ENCODE results near the gene G6PD. TPM values are rescaled to one million over a fixed set of nuclear protein-coding genes. Genes with fewer than 3 reads are reported as not detected.

The G6PD gene
- total and polyA plus RNA-seq, 2 of the 8 experiments (the other 6 are each of a cell fraction or from before 2014, with no cell fraction given): 47.3 to 55.1 TPM

GRCh38 chrX:154549766-154550165 is 3.1 kb upstream of the G6PD start:
- Histone ChIP-seq H3K56ac (replicated peaks; ENCODE audit: insufficient read length, low read depth, low read length) (no peak overlapping the region), H3K27ac (ENCODE audit: low read depth, low read length) (no peak overlapping the region), H2BK20ac (ENCODE audit: low read length) (no peak overlapping the region), H4K20me1 (replicated peaks in 1 of 2; ENCODE audit: control insufficient read depth in 1 of 2, insufficient read depth in 2 of 2, low read length in 2 of 2) (peaks cover 0 to 9% of the 10 kb centered on the region in 2 experiments), H2AK5ac (ENCODE audit: low read depth, low read length) (no peak overlapping the region), H3K9me3 (ENCODE audit: insufficient read depth in 2 of 2, low read depth in 1 of 2, low read length in 1 of 2) (no peaks in the 10 kb centered on the region), H3K4me1 (replicated peaks in 1 of 4; ENCODE audit: control insufficient read depth in 3 of 4, insufficient read depth in 4 of 4, low read length in 3 of 4) (peaks cover 0 to 6% (median 1%) of the 10 kb centered on the region in 4 experiments; a peak in 3 of 7 replicates), H3K9ac (replicated peaks in 1 of 4; ENCODE audit: extremely low read depth in 1 of 4, low read depth in 3 of 4, low read length in 3 of 4) (no peak overlapping the region), H2AFZ (ENCODE audit: low read length) (no peak overlapping the region), H3K27me3 (replicated peaks in 1 of 4; ENCODE audit: control insufficient read depth in 3 of 4, extremely low read depth in 1 of 4, insufficient read depth in 3 of 4, low read length in 3 of 4) (no peaks in the 10 kb centered on the region), H2BK15ac (ENCODE audit: low read length) (no peak overlapping the region), H3K36me3 (ENCODE audit: control insufficient read depth in 2 of 4, insufficient read depth in 4 of 4, low read length in 3 of 4) (peaks cover 0 to 3% (median 3%) of the 10 kb centered on the region in 4 experiments; a peak in 4 of 8 replicates), H3K4me2 (ENCODE audit: insufficient read depth in 1 of 2, low read depth in 2 of 2, low read length in 2 of 2) (no peak overlapping the region), H3K4ac (replicated peaks; ENCODE audit: insufficient read length, low read depth, low read length) (no peak overlapping the region), H3K23me2 (ENCODE audit: low read depth, low read length) (peaks cover 5% of the 10 kb centered on the region; the same call in 1 of the 2 replicates), H2BK5ac (ENCODE audit: low read depth, low read length) (no peak overlapping the region), H3K79me2 (ENCODE audit: control insufficient read depth in 1 of 2, insufficient read depth in 2 of 2, low read length in 2 of 2) (peaks cover 0 to 21% of the 10 kb centered on the region in 2 experiments; a peak in 2 of 4 replicates), H4K91ac (replicated peaks; ENCODE audit: insufficient read length, low read length) (no peak overlapping the region), H2BK12ac (ENCODE audit: low read depth, low read length) (no peak overlapping the region), H4K8ac (ENCODE audit: extremely low read depth, insufficient read depth, low read length) (no peak overlapping the region), H3K79me1 (ENCODE audit: low read depth, low read length) (peaks cover 3% of the 10 kb centered on the region; the same call in 1 of the 2 replicates), H3K4me3 (ENCODE audit: extremely low read depth in 1 of 4, insufficient read depth in 2 of 4, low read depth in 3 of 4, low read length in 4 of 4) (no peak overlapping the region), H3K14ac (ENCODE audit: insufficient read length) (no peak overlapping the region), H4K5ac (ENCODE audit: insufficient read length, low read depth, low read length) (no peak overlapping the region), H3K23ac (ENCODE audit: insufficient read length) (no peak overlapping the region), H2BK120ac (replicated peaks; ENCODE audit: low read depth, low read length) (no peak overlapping the region), H3K18ac (ENCODE audit: extremely low read depth, low read length) (no peak overlapping the region)
- FAIRE-seq (no peak), DNase-seq (ENCODE audit: low read depth in 1 of 2, low spot score in 2 of 2) (no peak)
- WGBS, 2 experiments (ENCODE audit: extremely low coverage in 1 of 2, insufficient coverage in 1 of 2, insufficient read length in 1 of 2, insufficient replicate concordance in 2 of 2, low coverage in 1 of 2, low lambda C conversion rate in 2 of 2, missing lambda C conversion rate in 1 of 2): 100% methylated on average over 1 of the region's 1 CpG; no CpG with 5 or more reads in 1 of the 2 experiments
- CTCF ChIA-PET (ENCODE audit: partially characterized antibody): no interaction called here
- POLR2A ChIA-PET (ENCODE audit: partially characterized antibody): no interaction called here
- TF ChIP-seq CBX5 (IDR thresholded peaks at IDR 0.05; ENCODE audit: low read depth, low read length) (no peak), TAF7 (optimal IDR thresholded peaks at IDR 0.05; ENCODE audit: borderline replicate concordance, low read depth, low read length) (no peak), TEAD4 (IDR thresholded peaks at IDR 0.05; ENCODE audit: low read depth, low read length) (no peak), EP300 (IDR thresholded peaks at IDR 0.05; ENCODE audit: borderline replicate concordance in 1 of 2, low read depth in 2 of 2, low read length in 2 of 2) (no peak), POLR2A (IDR thresholded peaks at IDR 0.05; ENCODE audit: control extremely low read depth in 1 of 2, low read depth in 2 of 2, low read length in 2 of 2) (no peak), BCL11A (IDR thresholded peaks at IDR 0.05; ENCODE audit: low read depth in 2 of 2, low read length in 2 of 2) (no peak), SP4 (IDR thresholded peaks at IDR 0.05; ENCODE audit: low read length) (no peak), FOSL1 (IDR thresholded peaks at IDR 0.05; ENCODE audit: insufficient read depth, low read depth, low read length) (no peak), CHD1 (IDR thresholded peaks at IDR 0.05; ENCODE audit: low read depth, low read length) (no peak), TBP (IDR thresholded peaks at IDR 0.05; ENCODE audit: low read depth, low read length) (no peak), JUND (IDR thresholded peaks at IDR 0.05; ENCODE audit: low read length) (no peak), GABPA (IDR thresholded peaks at IDR 0.05; ENCODE audit: borderline replicate concordance, insufficient read depth, low read length) (no peak), SUZ12 (IDR thresholded peaks at IDR 0.05; ENCODE audit: low read length) (no peak), BRCA1 (IDR thresholded peaks at IDR 0.05; ENCODE audit: low read depth, low read length) (no peak), YY1 (IDR thresholded peaks at IDR 0.05; ENCODE audit: low read depth, low read length) (no peak), MAFK (IDR thresholded peaks at IDR 0.05; ENCODE audit: low read depth, low read length) (no peak)

Data from H1 (cell line).